Measurements from ENCODE around the gene PAQR9. TPM values are rescaled to one million over a fixed set of nuclear protein-coding genes. Genes with fewer than 3 reads are reported as not detected.

PAQR9 gene
- total RNA-seq, 4 donors from 2014 or later = 0.14 TPM; not detected in 3

GRCh38 chr3:143002727-143003126 is 39.3 kb upstream of the PAQR9 start:
- TF ChIP-seq, protein P1, sequence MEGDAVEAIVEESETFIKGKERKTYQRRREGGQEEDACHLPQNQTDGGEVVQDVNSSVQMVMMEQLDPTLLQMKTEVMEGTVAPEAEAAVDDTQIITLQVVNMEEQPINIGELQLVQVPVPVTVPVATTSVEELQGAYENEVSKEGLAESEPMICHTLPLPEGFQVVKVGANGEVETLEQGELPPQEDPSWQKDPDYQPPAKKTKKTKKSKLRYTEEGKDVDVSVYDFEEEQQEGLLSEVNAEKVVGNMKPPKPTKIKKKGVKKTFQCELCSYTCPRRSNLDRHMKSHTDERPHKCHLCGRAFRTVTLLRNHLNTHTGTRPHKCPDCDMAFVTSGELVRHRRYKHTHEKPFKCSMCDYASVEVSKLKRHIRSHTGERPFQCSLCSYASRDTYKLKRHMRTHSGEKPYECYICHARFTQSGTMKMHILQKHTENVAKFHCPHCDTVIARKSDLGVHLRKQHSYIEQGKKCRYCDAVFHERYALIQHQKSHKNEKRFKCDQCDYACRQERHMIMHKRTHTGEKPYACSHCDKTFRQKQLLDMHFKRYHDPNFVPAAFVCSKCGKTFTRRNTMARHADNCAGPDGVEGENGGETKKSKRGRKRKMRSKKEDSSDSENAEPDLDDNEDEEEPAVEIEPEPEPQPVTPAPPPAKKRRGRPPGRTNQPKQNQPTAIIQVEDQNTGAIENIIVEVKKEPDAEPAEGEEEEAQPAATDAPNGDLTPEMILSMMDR (IDR thresholded peaks at IDR 0.05) = no peak
- no peak for TF ChIP-seq POLR2A (IDR thresholded peaks at IDR 0.05)
- H3K4me1 ChIP-seq = peaks cover 5 to 7% of the 10 kb centered on the region in 2 donors
- DNase-seq = no peak
- intact Hi-C loops (cut with DNase I; ENCODE audit: low total_unique reads) = no loop called here
- no peaks in the 10 kb centered on the region for H3K9me3 ChIP-seq
- no peaks in the 10 kb centered on the region for H3K36me3 ChIP-seq
- H3K27me3 ChIP-seq = no peaks in the 10 kb centered on the region
- peak overlapping the region in 1 of 2 donors; percentile 89 for H3K27ac ChIP-seq
- peak overlapping the region; percentile 91 for H3K4me3 ChIP-seq

- Histone ChIP-seq H3K27ac (peak overlapping the region; percentile 89 to 91), H3K36me3 (no peaks in the 10 kb centered on the region), H3K4me3 (peak overlapping the region; percentile 91), H3K9me3 (no peaks in the 10 kb centered on the region), H3K27me3 (no peaks in the 10 kb centered on the region), H3K4me1 (peaks cover 5 to 7% of the 10 kb centered on the region in 2 donors)
- intact Hi-C loops (cut with DNase I; ENCODE audit: low total_unique reads) = no loop called here
- DNase-seq = no peak
- TF ChIP-seq, protein P1 (IDR thresholded peaks at IDR 0.05) = no peak
- no peak for TF ChIP-seq POLR2A (IDR thresholded peaks at IDR 0.05)
Observed at GRCh38 chr3:143002083-143002712, 38.7 kb upstream of the PAQR9 start.

DNA sequence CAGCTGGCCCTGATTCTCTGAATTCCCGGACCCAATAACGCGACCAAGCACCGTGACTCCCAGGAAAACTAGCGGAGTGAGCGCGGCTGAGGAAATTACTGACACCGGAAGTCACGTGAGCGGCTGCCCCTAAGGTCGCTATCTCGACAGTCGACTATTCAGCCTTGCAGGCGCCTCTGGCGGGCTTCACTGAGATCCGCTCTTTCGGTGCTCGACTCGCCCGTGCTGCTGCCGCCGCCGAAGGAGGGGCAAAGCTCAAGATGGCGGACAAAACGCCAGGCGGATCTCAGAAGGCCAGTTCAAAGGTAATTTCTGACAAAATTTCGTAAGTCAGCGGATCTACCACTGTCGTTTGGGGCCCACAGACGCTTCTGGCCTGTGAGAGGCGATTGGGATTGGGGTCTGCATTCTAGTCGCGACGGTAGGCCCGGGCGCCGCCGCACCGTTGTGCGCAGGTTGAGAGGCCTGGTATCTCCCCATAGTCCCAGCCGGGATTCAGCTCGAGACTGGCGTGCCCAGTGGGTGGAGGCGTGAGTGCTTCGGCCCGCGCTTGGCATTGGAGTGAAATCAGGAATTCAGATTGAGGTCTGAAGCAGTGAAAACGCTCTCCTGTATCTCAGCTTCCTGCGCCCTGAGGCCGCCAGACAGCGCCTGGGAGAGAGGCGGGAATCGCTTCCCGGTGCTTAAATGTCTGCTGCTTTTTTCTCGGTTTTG is 38.1 kb upstream of the PAQR9 start, which contains the start of gene U2SURP:
U2SURP (plus strand) TSS at position 202 of the 714 bp plus-strand sequence; CDS start at position 261, 59 bp downstream.
- intact Hi-C loops (cut with DNase I; ENCODE audit: low total_unique reads) = no loop called here
- Histone ChIP-seq H3K27ac (peak within 1 kb of the TSS; percentile 89 to 91), H3K27me3 (no peaks in the 10 kb centered on the region), H3K9me3 (no peaks in the 10 kb centered on the region), H3K4me3 (peak within 1 kb of the TSS; percentile 91), H3K36me3 (no peaks in the 10 kb centered on the region), H3K4me1 (peaks cover 5 to 7% of the 10 kb centered on the region in 2 donors)
- peak; percentile 95 to 96 for DNase-seq
- TF ChIP-seq, protein P1 (IDR thresholded peaks at IDR 0.05) = peak in 3 of 4 experiments; percentile 13 to 50 (median 26)
- peak; percentile 65 to 70 for TF ChIP-seq POLR2A (IDR thresholded peaks at IDR 0.05)

- Histone ChIP-seq H3K36me3 (no peaks in the 10 kb centered on the region), H3K27me3 (no peaks in the 10 kb centered on the region), H3K4me1 (peaks cover 5 to 7% of the 10 kb centered on the region in 2 donors), H3K27ac (peak overlapping the region; percentile 89 to 91), H3K4me3 (peak overlapping the region; percentile 91), H3K9me3 (no peaks in the 10 kb centered on the region)
- no peak for DNase-seq
- intact Hi-C loops (cut with DNase I; ENCODE audit: low total_unique reads) = no loop called here
- TF ChIP-seq, protein P1 (IDR thresholded peaks at IDR 0.05) = no peak
- TF ChIP-seq POLR2A (IDR thresholded peaks at IDR 0.05) = no peak
Observed at GRCh38 chr3:143001034-143001368, 37.5 kb upstream of the PAQR9 start.

GRCh38 chr3:143000528-143000927 is 37.1 kb upstream of the PAQR9 start:
- H3K4me3 ChIP-seq = peak overlapping the region; percentile 91
- H3K9me3 ChIP-seq = no peaks in the 10 kb centered on the region
- no peaks in the 10 kb centered on the region for H3K36me3 ChIP-seq
- DNase-seq = no peak
- H3K27me3 ChIP-seq = no peaks in the 10 kb centered on the region
- TF ChIP-seq, protein P1 (IDR thresholded peaks at IDR 0.05) = no peak
- peak overlapping the region; percentile 89 to 91 for H3K27ac ChIP-seq
- H3K4me1 ChIP-seq = peaks cover 5 to 7% of the 10 kb centered on the region in 2 donors
- intact Hi-C loops (cut with DNase I; ENCODE audit: low total_unique reads) = no loop called here

All from uterus (tissue), 4 donors.